ENCODE measurements around the gene SERINC5. TPM values are rescaled to one million over a fixed set of nuclear protein-coding genes. Genes with fewer than 3 reads are reported as not detected.

The SERINC5 gene
- total and polyA plus RNA-seq, 2 donors (not counting 3 experiments of a cell fraction or from before 2014, with no cell fraction given) = 3.2 to 10.1 TPM

- Histone ChIP-seq H3K9me1 (replicated peaks; ENCODE audit: control insufficient read depth, extremely low read depth, insufficient read depth, low read length) (no peaks in the 10 kb centered on the region), H3K4me2 (ENCODE audit: insufficient read depth, low read length) (no peak overlapping the region), H4K20me1 (replicated peaks; ENCODE audit: control insufficient read depth, extremely low read depth, insufficient read depth, low read length) (no peaks in the 10 kb centered on the region), H3K9me3 (replicated peaks; ENCODE audit: control insufficient read depth, insufficient read depth, low read length) (no peaks in the 10 kb centered on the region), H3K27me3 (ENCODE audit: control insufficient read depth in 2 of 2, insufficient read depth in 2 of 2, low read length in 2 of 2) (no peaks in the 10 kb centered on the region), H3K27ac (ENCODE audit: insufficient read depth, low read depth, low read length) (no peak overlapping the region), H3K4me1 (ENCODE audit: control insufficient read depth, extremely low read depth, insufficient read depth, low read length) (no peaks in the 10 kb centered on the region), H3K9ac (replicated peaks; ENCODE audit: extremely low read depth, insufficient read depth, low read length) (no peak overlapping the region), H3K36me3 (ENCODE audit: control insufficient read depth in 2 of 2, extremely low read depth in 1 of 2, insufficient read depth in 2 of 2, low read length in 2 of 2) (no peaks in the 10 kb centered on the region), H3K79me2 (ENCODE audit: control insufficient read depth, insufficient read depth, low read length) (no peaks in the 10 kb centered on the region), H3K4me3 (replicated peaks in 1 of 3; ENCODE audit: insufficient read depth in 1 of 3, low read depth in 1 of 3, low read length in 3 of 3) (no peak overlapping the region), H2AFZ (ENCODE audit: low read depth, low read length) (no peak overlapping the region)
- CTCF ChIA-PET = no interaction called here
- intact Hi-C loops (cut with micrococcal nuclease) (no loop called here), dilution Hi-C loops (cut with MboI; ENCODE audit: extremely low pct_ligation_motif_present, low sequenced_read_pairs) (no loop called here)
- no peak for TF ChIP-seq EZH2 (IDR thresholded peaks at IDR 0.05; ENCODE audit: borderline replicate concordance, low read depth, low read length, severe bottlenecking)
- no peak for TF ChIP-seq FOS (IDR thresholded peaks at IDR 0.05; ENCODE audit: borderline replicate concordance, insufficient read depth, low read length)
- no peak for TF ChIP-seq GATA2 (IDR thresholded peaks at IDR 0.05; ENCODE audit: insufficient read depth, insufficient read length, low read depth, low read length)
- no peak for TF ChIP-seq CTCF (IDR thresholded peaks at IDR 0.05; ENCODE audit: extremely low read depth in 1 of 2, insufficient read depth in 1 of 2, low read depth in 1 of 2, low read length in 2 of 2)
- no peak for TF ChIP-seq JUN (IDR thresholded peaks at IDR 0.05; ENCODE audit: borderline replicate concordance, insufficient read depth, insufficient read length, low read depth)
- TF ChIP-seq POLR2AphosphoS5 (IDR thresholded peaks at IDR 0.05; ENCODE audit: insufficient read depth, low read depth, low read length) = no peak
- no peak for TF ChIP-seq MAX (IDR thresholded peaks at IDR 0.05; ENCODE audit: insufficient read depth, insufficient read length)
- TF ChIP-seq POLR2A (IDR thresholded peaks at IDR 0.05; ENCODE audit: low read depth, low read length) = no peak
- TF ChIP-seq MYC (IDR thresholded peaks at IDR 0.05; ENCODE audit: low read depth, low read length) = no peak
- POLR2A ChIA-PET = no interaction called here
- no TSS peak for BruUV-seq (replicated peaks)
- DNase-seq (ENCODE audit: low read depth, low spot score) = no peak
- no peak for FAIRE-seq
Measured at GRCh38 chr5:80299601-80300000, 43.8 kb upstream of the SERINC5 start.

Data from endothelial cell of umbilical vein (primary cell).